GM12865 (cell line): ENCODE results near the gene FILIP1L.
A peak's percentile ranks its signal among the peaks of the same experiment; 100 is the strongest.

Experiments used
- DNase-seq: peaks from one replicate; pipeline ENCODE4 v3.0.0; 2010; ENCODE audit warnings: low read depth
- H3K4me3 ChIP-seq: 2 replicates; pipeline ENCODE4 v1.5.1; 2011; ENCODE audit warnings: mild to moderate bottlenecking, low read depth, low read length, control low read depth
- CTCF ChIP-seq: IDR thresholded peaks from 2 replicates; pipeline ENCODE4 v1.5.1; 2011; ENCODE audit warnings: low read length, control low read depth, low read depth, inconsistent platforms; ENCODE audit not compliant: insufficient read depth; ENCODE audit errors: missing control alignments

FILIP1L gene

GRCh38 chr3:100107221-100107814 lies 7.0 kb downstream of the FILIP1L start:
- H3K4me3 ChIP-seq: no peak overlapping the region
- DNase-seq: no peak
- TF ChIP-seq CTCF: no peak

- no peak overlapping the region for H3K4me3 ChIP-seq
- TF ChIP-seq CTCF: no peak
- DNase-seq: peak; percentile 3
Observed at GRCh38 chr3:100106531-100107141, 7.7 kb downstream of the FILIP1L start.

GRCh38 chr3:100106094-100106493 lies 8.2 kb downstream of the FILIP1L start:
- peak; percentile 11 for DNase-seq
- H3K4me3 ChIP-seq: no peak overlapping the region
- TF ChIP-seq CTCF: no peak

GRCh38 chr3:100105501-100105900 lies 8.8 kb downstream of the FILIP1L start:
- peak; percentile 71 for DNase-seq
- TF ChIP-seq CTCF: no peak
- peak overlapping the region; percentile 25 for H3K4me3 ChIP-seq

- no peak for DNase-seq
- H3K4me3 ChIP-seq: peak overlapping the region; percentile 13
- no peak for TF ChIP-seq CTCF
Observed at GRCh38 chr3:100104817-100105413, 9.4 kb downstream of the FILIP1L start.

GRCh38 chr3:100104442-100104798 lies 9.9 kb downstream of the FILIP1L start:
- peak; percentile 69 for DNase-seq
- H3K4me3 ChIP-seq: peak overlapping the region; percentile 25
- no peak for TF ChIP-seq CTCF
